Liver (tissue), 9 donors: ENCODE results near the gene HLA-DOB. TPM values are rescaled to one million over a fixed set of nuclear protein-coding genes. Genes with fewer than 3 reads are reported as not detected.

Experiments used
- DNase-seq: peaks from one replicate; pipeline ENCODE4 v3.0.0-alpha.2; 2017; ENCODE audit warnings: low spot score
- H3K27ac ChIP-seq, 2 donors: one replicate each; pipeline ENCODE4 v1.7.0; 2013; ENCODE audit warnings: inconsistent platforms in 2 of 2, low read length in 2 of 2, control low read depth in 1 of 2, low read depth in 1 of 2, mild to moderate bottlenecking in 1 of 2
- H3K27me3 ChIP-seq, 4 donors: one replicate each; pipeline versions ENCODE4 v1.6.1 to v1.7.0; 2013; ENCODE audit warnings: low read length in 3 of 4, inconsistent platforms in 1 of 4, mild to moderate bottlenecking in 1 of 4, moderate library complexity in 1 of 4; ENCODE audit not compliant: control insufficient read depth in 4 of 4, insufficient read depth in 4 of 4
- H3K36me3 ChIP-seq, 4 donors: one replicate each; pipeline versions ENCODE4 v1.6.1 to v1.7.0; 2013; ENCODE audit warnings: low read length in 3 of 4, mild to moderate bottlenecking in 3 of 4, low read depth in 1 of 4, moderate library complexity in 1 of 4; ENCODE audit not compliant: control insufficient read depth in 4 of 4, insufficient read depth in 3 of 4
- H3K4me1 ChIP-seq, 4 donors: one replicate each; pipeline versions ENCODE4 v1.6.1 to v1.7.0; 2013; ENCODE audit warnings: low read length in 3 of 4, mild to moderate bottlenecking in 3 of 4, moderate library complexity in 1 of 4; ENCODE audit not compliant: control insufficient read depth in 4 of 4, insufficient read depth in 4 of 4
- H3K4me3 ChIP-seq, 3 donors: one replicate each; pipeline versions ENCODE4 v1.6.1 to v1.7.0; 2013; ENCODE audit warnings: low read length in 3 of 3, control low read depth in 1 of 3, low read depth in 1 of 3, mild to moderate bottlenecking in 1 of 3
- H3K9ac ChIP-seq, 2 donors: one replicate each; pipeline ENCODE4 v1.7.0; 2013; ENCODE audit warnings: low read length in 2 of 2, mild to moderate bottlenecking in 2 of 2, moderate library complexity in 2 of 2, control low read depth in 1 of 2, low read depth in 1 of 2
- H3K9me3 ChIP-seq, 4 donors: one replicate each; pipeline versions ENCODE4 v1.6.1 to v1.7.0; 2013; ENCODE audit warnings: low read length in 3 of 4; ENCODE audit not compliant: control insufficient read depth in 4 of 4
- ATF3 ChIP-seq: IDR thresholded peaks from 2 replicates; pipeline ENCODE4 v1.6.1; 2016; ENCODE audit warnings: antibody characterized with exemption
- CTCF ChIP-seq: fragments of 150-350 bp; IDR thresholded peaks from 2 replicates; pipeline ENCODE4 v1.5.1; 2017; ENCODE audit warnings: improper control_type of control experiment, low read depth, low read length; ENCODE audit not compliant: missing input control
- EGR1 ChIP-seq, 2 donors: IDR thresholded peaks; 2 replicates each; pipeline ENCODE4 v1.6.1; 2016 to 2018; ENCODE audit warnings: antibody characterized with exemption in 2 of 2, low read depth in 2 of 2
- FOXA1 ChIP-seq: IDR thresholded peaks from 2 replicates; pipeline ENCODE4 v1.6.1; 2016; ENCODE audit warnings: antibody characterized with exemption
- FOXA2 ChIP-seq: IDR thresholded peaks from 2 replicates; pipeline ENCODE4 v1.6.1; 2016; ENCODE audit warnings: antibody characterized with exemption
- GABPA ChIP-seq, 2 donors: IDR thresholded peaks in 1 of 2; conservative IDR thresholded peaks in 1 of 2; 2 replicates each; pipeline ENCODE4 v1.6.1; 2016; ENCODE audit warnings: antibody characterized with exemption in 2 of 2, mild to moderate bottlenecking in 1 of 2, moderate library complexity in 1 of 2
- HNF4A ChIP-seq, 2 donors: conservative IDR thresholded peaks; 2 replicates each; pipeline ENCODE4 v1.6.1; 2016; ENCODE audit warnings: antibody characterized with exemption in 2 of 2, mild to moderate bottlenecking in 2 of 2
- HNF4G ChIP-seq: IDR thresholded peaks from 2 replicates; pipeline ENCODE4 v1.6.1; 2016; ENCODE audit warnings: antibody characterized with exemption
- JUND ChIP-seq, 2 donors: IDR thresholded peaks; 2 replicates each; pipeline ENCODE4 v1.6.1; 2016; ENCODE audit warnings: antibody characterized with exemption in 2 of 2
- MAX ChIP-seq: IDR thresholded peaks from 2 replicates; pipeline ENCODE4 v1.6.1; 2016; ENCODE audit warnings: antibody characterized with exemption
- NR2F2 ChIP-seq: IDR thresholded peaks from 2 replicates; pipeline ENCODE4 v1.6.1; 2016; ENCODE audit warnings: antibody characterized with exemption
- RAD21 ChIP-seq, 2 donors: IDR thresholded peaks; 2 replicates each; pipeline ENCODE4 v1.6.1; 2016; ENCODE audit warnings: antibody characterized with exemption in 2 of 2, mild to moderate bottlenecking in 2 of 2
- RXRA ChIP-seq, 2 donors: IDR thresholded peaks; 2 replicates each; pipeline ENCODE4 v1.6.1; 2017 to 2018; ENCODE audit warnings: antibody characterized with exemption in 2 of 2, mild to moderate bottlenecking in 1 of 2
- SP1 ChIP-seq: IDR thresholded peaks from 2 replicates; pipeline ENCODE4 v1.6.1; 2018; ENCODE audit warnings: antibody characterized with exemption, mild to moderate bottlenecking
- TAF1 ChIP-seq: conservative IDR thresholded peaks from 2 replicates; pipeline ENCODE4 v1.6.1; 2016; ENCODE audit warnings: antibody characterized with exemption, mild to moderate bottlenecking
- YY1 ChIP-seq: IDR thresholded peaks from 2 replicates; pipeline ENCODE4 v1.6.1; 2016; ENCODE audit warnings: antibody characterized with exemption, mild to moderate bottlenecking
- WGBS: extraction: QIAGEN DNeasy Blood & Tissue Kit; methylation state at CpG from one replicate; pipeline ENCODE4 v1.1.7; 2013; 5-methylcytosine and 5-hydroxymethylcytosine counted together
- polyA plus RNA-seq, 2 donors: library from polyadenylated mRNA; stranded (reverse) in 1 of 2; unstranded in 1 of 2; fragments of 200-250 nt in 1 of 2; fragments of >200 nt in 1 of 2; fragmentation: Nextera tagmentation in 1 of 2; extraction: Ambion mirVana in 1 of 2; gene quantifications; one replicate each; pipeline versions ENCODE4 v1.2.1 to v1.2.3, GENCODE V29; 2013 to 2015
- total RNA-seq, 2 donors: library from RNA; depleted of rRNA; stranded (reverse); fragments of >200 nt; gene quantifications; one replicate each; pipeline ENCODE4 v1.2.3, GENCODE V29; 2014
- TF ChIP-seq, protein P1 (sequence below): IDR thresholded peaks from 2 replicates; pipeline ENCODE4 v1.6.1; 2016; ENCODE audit warnings: antibody characterized with exemption
- TF ChIP-seq, protein P2 (sequence below): IDR thresholded peaks from 2 replicates; pipeline ENCODE4 v1.6.1; 2016; ENCODE audit warnings: antibody characterized with exemption, mild to moderate bottlenecking
- donor health status: healthy.
- donor health status: healthy.
- donor health status: healthy.
- donor health status: healthy.
- donor health status: healthy.

Gene HLA-DOB
- total and polyA plus RNA-seq, 4 donors, result 0.16 to 0.67 (median 0.25) TPM; not detected in 1

DNA sequence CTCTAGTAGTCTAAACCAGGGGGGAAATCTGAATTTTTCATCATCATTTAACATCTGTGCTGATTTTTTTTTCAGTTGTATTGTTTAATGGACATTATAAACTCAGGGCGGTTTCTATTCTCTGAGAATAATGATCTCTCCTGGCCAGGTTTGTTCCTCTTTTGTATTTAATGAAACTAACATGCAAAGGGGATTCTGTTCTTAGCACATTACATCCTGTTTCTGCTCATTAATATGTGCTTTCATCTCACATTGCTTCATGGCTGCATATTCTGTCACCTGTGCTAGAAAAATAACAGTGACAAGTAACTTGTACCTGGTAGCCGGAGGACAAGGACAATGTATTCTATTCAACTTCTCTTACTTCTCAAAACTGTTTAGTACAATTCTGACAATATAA is 806 bp downstream of the HLA-DOB start:
- Histone ChIP-seq H3K4me1 (no peaks in the 10 kb centered on the region), H3K9ac (no peak overlapping the region), H3K4me3 (no peak overlapping the region), H3K27ac (no peak overlapping the region), H3K36me3 (no peaks in the 10 kb centered on the region), H3K9me3 (no peaks in the 10 kb centered on the region), H3K27me3 (no peaks in the 10 kb centered on the region)
- WGBS, result 87% methylated on average over 2 of the region's 2 CpGs
- TF ChIP-seq, protein P1, sequence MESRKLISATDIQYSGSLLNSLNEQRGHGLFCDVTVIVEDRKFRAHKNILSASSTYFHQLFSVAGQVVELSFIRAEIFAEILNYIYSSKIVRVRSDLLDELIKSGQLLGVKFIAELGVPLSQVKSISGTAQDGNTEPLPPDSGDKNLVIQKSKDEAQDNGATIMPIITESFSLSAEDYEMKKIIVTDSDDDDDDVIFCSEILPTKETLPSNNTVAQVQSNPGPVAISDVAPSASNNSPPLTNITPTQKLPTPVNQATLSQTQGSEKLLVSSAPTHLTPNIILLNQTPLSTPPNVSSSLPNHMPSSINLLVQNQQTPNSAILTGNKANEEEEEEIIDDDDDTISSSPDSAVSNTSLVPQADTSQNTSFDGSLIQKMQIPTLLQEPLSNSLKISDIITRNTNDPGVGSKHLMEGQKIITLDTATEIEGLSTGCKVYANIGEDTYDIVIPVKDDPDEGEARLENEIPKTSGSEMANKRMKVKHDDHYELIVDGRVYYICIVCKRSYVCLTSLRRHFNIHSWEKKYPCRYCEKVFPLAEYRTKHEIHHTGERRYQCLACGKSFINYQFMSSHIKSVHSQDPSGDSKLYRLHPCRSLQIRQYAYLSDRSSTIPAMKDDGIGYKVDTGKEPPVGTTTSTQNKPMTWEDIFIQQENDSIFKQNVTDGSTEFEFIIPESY, result no peak
- TF ChIP-seq ATF3 (no peak), NR2F2 (no peak), HNF4A (conservative IDR thresholded peaks at IDR 0.05) (no peak), HNF4G (no peak), RAD21 (IDR thresholded peaks at IDR 0.05) (no peak), GABPA (IDR thresholded peaks at IDR 0.05 in 1 of 2, conservative IDR thresholded peaks at IDR 0.05 in 1 of 2) (no peak), EGR1 (IDR thresholded peaks at IDR 0.05; ENCODE audit: low read depth in 2 of 2) (no peak), CTCF (no peak), FOXA2 (no peak), SP1 (no peak), JUND (IDR thresholded peaks at IDR 0.05) (no peak), TAF1 (no peak), FOXA1 (no peak), YY1 (no peak), MAX (no peak), RXRA (IDR thresholded peaks at IDR 0.05) (no peak)
- TF ChIP-seq, protein P2, sequence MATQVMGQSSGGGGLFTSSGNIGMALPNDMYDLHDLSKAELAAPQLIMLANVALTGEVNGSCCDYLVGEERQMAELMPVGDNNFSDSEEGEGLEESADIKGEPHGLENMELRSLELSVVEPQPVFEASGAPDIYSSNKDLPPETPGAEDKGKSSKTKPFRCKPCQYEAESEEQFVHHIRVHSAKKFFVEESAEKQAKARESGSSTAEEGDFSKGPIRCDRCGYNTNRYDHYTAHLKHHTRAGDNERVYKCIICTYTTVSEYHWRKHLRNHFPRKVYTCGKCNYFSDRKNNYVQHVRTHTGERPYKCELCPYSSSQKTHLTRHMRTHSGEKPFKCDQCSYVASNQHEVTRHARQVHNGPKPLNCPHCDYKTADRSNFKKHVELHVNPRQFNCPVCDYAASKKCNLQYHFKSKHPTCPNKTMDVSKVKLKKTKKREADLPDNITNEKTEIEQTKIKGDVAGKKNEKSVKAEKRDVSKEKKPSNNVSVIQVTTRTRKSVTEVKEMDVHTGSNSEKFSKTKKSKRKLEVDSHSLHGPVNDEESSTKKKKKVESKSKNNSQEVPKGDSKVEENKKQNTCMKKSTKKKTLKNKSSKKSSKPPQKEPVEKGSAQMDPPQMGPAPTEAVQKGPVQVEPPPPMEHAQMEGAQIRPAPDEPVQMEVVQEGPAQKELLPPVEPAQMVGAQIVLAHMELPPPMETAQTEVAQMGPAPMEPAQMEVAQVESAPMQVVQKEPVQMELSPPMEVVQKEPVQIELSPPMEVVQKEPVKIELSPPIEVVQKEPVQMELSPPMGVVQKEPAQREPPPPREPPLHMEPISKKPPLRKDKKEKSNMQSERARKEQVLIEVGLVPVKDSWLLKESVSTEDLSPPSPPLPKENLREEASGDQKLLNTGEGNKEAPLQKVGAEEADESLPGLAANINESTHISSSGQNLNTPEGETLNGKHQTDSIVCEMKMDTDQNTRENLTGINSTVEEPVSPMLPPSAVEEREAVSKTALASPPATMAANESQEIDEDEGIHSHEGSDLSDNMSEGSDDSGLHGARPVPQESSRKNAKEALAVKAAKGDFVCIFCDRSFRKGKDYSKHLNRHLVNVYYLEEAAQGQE, result no peak
- DNase-seq, result no peak
